Keratinocyte (primary cell): ENCODE data around the gene PSG11. TPM values are rescaled to one million over a fixed set of nuclear protein-coding genes. Genes with fewer than 3 reads are reported as not detected.

ENCODE experiments used
- DNase-seq: peaks from one replicate; pipeline ENCODE4 v3.0.0-alpha.2; 2011; ENCODE audit warnings: low read depth, missing footprints, low spot score
- FAIRE-seq: peaks from 2 replicates; lab custom pipeline; 2011; peaks lifted over from hg19 to GRCh38; lab: Jason Lieb, UNC
- H2AFZ ChIP-seq: 2 replicates; pipeline ENCODE4 v1.6.0; 2012; ENCODE audit warnings: low read length, control low read depth, inconsistent platforms; ENCODE audit not compliant: control insufficient read depth
- H3K27ac ChIP-seq: 2 replicates; pipeline ENCODE4 v1.5.1; 2011; ENCODE audit warnings: low read length; ENCODE audit not compliant: control insufficient read depth, insufficient read depth
- H3K27me3 ChIP-seq: 3 replicates; pipeline ENCODE4 v1.6.0; 2011; ENCODE audit warnings: low read length; ENCODE audit not compliant: control insufficient read depth, insufficient read depth; ENCODE audit errors: extremely low read depth
- H3K36me3 ChIP-seq, 2 experiments: 2 replicates in 1 of 2; 3 replicates in 1 of 2; pipeline ENCODE4 v1.5.1; 2011; ENCODE audit warnings: low read length in 2 of 2, mild to moderate bottlenecking in 1 of 2; ENCODE audit not compliant: control insufficient read depth in 2 of 2, insufficient read depth in 2 of 2; ENCODE audit errors: extremely low read depth in 1 of 2
- H3K4me1 ChIP-seq: 3 replicates; pipeline ENCODE4 v1.5.1; 2011; ENCODE audit warnings: low read length; ENCODE audit not compliant: control insufficient read depth, insufficient read depth; ENCODE audit errors: extremely low read depth
- H3K4me2 ChIP-seq: 3 replicates; pipeline ENCODE4 v1.6.0; 2011; ENCODE audit warnings: low read depth, low read length; ENCODE audit not compliant: control insufficient read depth, insufficient read depth; ENCODE audit errors: extremely low read depth
- H3K4me3 ChIP-seq, 3 experiments: fragments of 200-600 bp in 1 of 3; sonication (generic) in 1 of 3; 2 replicates in 2 of 3; 3 replicates in 1 of 3; pipeline ENCODE4 v1.5.1; 2011 to 2016; ENCODE audit warnings: low read length in 3 of 3, mild to moderate bottlenecking in 3 of 3, control low read depth in 2 of 3, inconsistent platforms in 1 of 3, low read depth in 1 of 3, mixed read lengths in 1 of 3, mixed run types in 1 of 3, moderate library complexity in 1 of 3; ENCODE audit not compliant: control insufficient read depth in 2 of 3, insufficient read depth in 2 of 3; ENCODE audit errors: extremely low read depth in 1 of 3
- H3K79me2 ChIP-seq: 2 replicates; pipeline ENCODE4 v1.6.0; 2012; ENCODE audit warnings: low read length; ENCODE audit not compliant: control insufficient read depth, insufficient read depth
- H3K9ac ChIP-seq: 3 replicates; pipeline ENCODE4 v1.6.0; 2011; ENCODE audit warnings: low read length; ENCODE audit not compliant: control insufficient read depth, insufficient read depth; ENCODE audit errors: extremely low read depth
- H3K9me1 ChIP-seq: 3 replicates; pipeline ENCODE4 v1.6.0; 2011; ENCODE audit warnings: low read length; ENCODE audit not compliant: control insufficient read depth, insufficient read depth; ENCODE audit errors: extremely low read depth
- H3K9me3 ChIP-seq: 2 replicates; pipeline ENCODE4 v1.5.1; 2012; ENCODE audit warnings: low read depth, low read length; ENCODE audit not compliant: control insufficient read depth
- H4K20me1 ChIP-seq: 3 replicates; pipeline ENCODE4 v1.6.0; 2011; ENCODE audit warnings: low read length; ENCODE audit not compliant: control insufficient read depth, insufficient read depth; ENCODE audit errors: extremely low read depth
- EZH2 ChIP-seq: IDR thresholded peaks from one replicate; pipeline ENCODE4 v1.6.1; 2012; ENCODE audit warnings: inconsistent platforms, mild to moderate bottlenecking, low read length, moderate library complexity
- dilution Hi-C: fragments of 300-500 bp; cut with MboI; formaldehyde crosslinking; loops from one replicate; pipeline ENCODE4 v1.7.0; 2020; ENCODE audit warnings: low sequenced_read_pairs; ENCODE audit not compliant: extremely low pct_ligation_motif_present
- polyA plus RNA-seq, 5 experiments: library from polyadenylated mRNA; depleted of rRNA in 3 of 5; stranded (reverse) in 3 of 5; stranded (forward) in 1 of 5; unstranded in 1 of 5; fragments of >200 nt; gene quantifications; 1 replicate in 1 of 5; 2 replicates in 3 of 5; 3 replicates in 1 of 5; pipeline versions ENCODE4 v1.2.1 to v1.2.3, GENCODE V29; 2011 to 2012; ENCODE audit warnings: missing spikeins in 2 of 5, low read depth in 1 of 5, low replicate concordance in 1 of 5
- TF ChIP-seq, protein P1 (sequence below), 3 experiments: IDR thresholded peaks in 1 of 3; conservative IDR thresholded peaks in 1 of 3; optimal IDR thresholded peaks in 1 of 3; 2 replicates in 2 of 3; 3 replicates in 1 of 3; pipeline versions ENCODE3 to v1.5.1; 2011; ENCODE audit warnings: low read length in 3 of 3, mild to moderate bottlenecking in 3 of 3, moderate library complexity in 2 of 3, control low read depth in 1 of 3, inconsistent platforms in 1 of 3; ENCODE audit not compliant: insufficient read depth in 2 of 3; ENCODE audit errors: extremely low read depth in 1 of 3

The PSG11 gene
- polyA plus RNA-seq, 1 donor (not counting 4 experiments of a cell fraction or from before 2014, with no cell fraction given), result 0.03 TPM

DNA sequence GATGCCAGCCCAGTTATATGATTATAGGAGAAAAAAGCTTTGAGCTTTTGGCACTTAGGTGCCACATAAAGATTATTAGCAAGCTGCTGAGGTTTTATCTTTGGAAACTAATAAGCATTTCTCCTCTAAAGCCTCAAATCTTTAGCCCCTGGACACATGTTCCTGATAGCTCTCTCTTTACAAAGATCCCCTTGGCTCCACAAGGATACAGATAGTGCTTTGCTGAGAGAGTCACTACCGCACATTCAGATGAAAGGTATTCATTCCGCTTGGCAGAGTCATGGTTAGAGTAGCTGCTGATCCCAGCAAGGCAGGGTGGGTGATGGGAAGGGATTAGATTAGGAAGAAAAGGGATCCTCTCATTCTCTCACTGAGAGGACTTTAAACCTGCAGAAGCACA lies 61.1 kb downstream of the PSG11 start:
- Histone ChIP-seq H3K4me1 (peaks cover 8% of the 10 kb centered on the region), H3K9me3 (no peaks in the 10 kb centered on the region), H3K79me2 (no peaks in the 10 kb centered on the region), H3K36me3 (no peaks in the 10 kb centered on the region), H2AFZ (no peak overlapping the region), H3K27me3 (no peaks in the 10 kb centered on the region), H3K4me2 (peak overlapping the region; percentile 8), H3K27ac (peak overlapping the region; percentile 37), H3K9me1 (no peaks in the 10 kb centered on the region), H4K20me1 (no peaks in the 10 kb centered on the region), H3K9ac (no peak overlapping the region), H3K4me3 (no peak overlapping the region)
- DNase-seq (no peak), FAIRE-seq (peak; percentile 90)
- TF ChIP-seq, protein P1, sequence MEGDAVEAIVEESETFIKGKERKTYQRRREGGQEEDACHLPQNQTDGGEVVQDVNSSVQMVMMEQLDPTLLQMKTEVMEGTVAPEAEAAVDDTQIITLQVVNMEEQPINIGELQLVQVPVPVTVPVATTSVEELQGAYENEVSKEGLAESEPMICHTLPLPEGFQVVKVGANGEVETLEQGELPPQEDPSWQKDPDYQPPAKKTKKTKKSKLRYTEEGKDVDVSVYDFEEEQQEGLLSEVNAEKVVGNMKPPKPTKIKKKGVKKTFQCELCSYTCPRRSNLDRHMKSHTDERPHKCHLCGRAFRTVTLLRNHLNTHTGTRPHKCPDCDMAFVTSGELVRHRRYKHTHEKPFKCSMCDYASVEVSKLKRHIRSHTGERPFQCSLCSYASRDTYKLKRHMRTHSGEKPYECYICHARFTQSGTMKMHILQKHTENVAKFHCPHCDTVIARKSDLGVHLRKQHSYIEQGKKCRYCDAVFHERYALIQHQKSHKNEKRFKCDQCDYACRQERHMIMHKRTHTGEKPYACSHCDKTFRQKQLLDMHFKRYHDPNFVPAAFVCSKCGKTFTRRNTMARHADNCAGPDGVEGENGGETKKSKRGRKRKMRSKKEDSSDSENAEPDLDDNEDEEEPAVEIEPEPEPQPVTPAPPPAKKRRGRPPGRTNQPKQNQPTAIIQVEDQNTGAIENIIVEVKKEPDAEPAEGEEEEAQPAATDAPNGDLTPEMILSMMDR (optimal IDR thresholded peaks at IDR 0.05 in 1 of 3, IDR thresholded peaks at IDR 0.05 in 1 of 3, conservative IDR thresholded peaks at IDR 0.05 in 1 of 3; ENCODE audit: extremely low read depth in 1 of 3, insufficient read depth in 2 of 3, low read length in 3 of 3), result no peak
- TF ChIP-seq EZH2, result no peak
- dilution Hi-C loops, result no loop called here

DNA sequence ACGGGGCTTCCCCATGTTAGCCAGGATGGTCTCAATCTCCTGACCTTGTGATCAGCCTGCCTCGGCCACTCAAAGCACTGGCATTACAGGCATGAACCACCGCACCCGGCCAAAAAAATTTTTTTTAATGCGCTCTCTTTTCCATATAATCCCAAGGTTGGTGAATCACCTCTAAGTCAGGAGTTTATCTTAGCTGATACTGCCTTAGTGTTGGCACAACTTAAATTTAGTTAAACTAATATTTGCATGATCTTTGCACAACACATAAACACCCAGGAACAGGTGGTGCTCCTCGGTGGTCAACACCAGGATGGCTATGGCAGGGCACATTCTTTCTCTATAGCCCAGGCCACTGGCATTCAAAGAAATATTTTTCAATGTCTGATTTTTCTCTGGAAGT lies 65.2 kb downstream of the PSG11 start:
- no peaks in the 10 kb centered on the region for H3K79me2 ChIP-seq

More for the DNA sequence above, 65.2 kb downstream of the PSG11 start:
- Histone ChIP-seq H3K36me3 (no peaks in the 10 kb centered on the region), H3K27me3 (no peaks in the 10 kb centered on the region), H3K4me2 (no peak overlapping the region), H3K9me1 (no peaks in the 10 kb centered on the region), H3K9me3 (no peaks in the 10 kb centered on the region), H3K27ac (no peak overlapping the region), H3K9ac (no peak overlapping the region), H3K4me3 (no peak overlapping the region), H2AFZ (no peak overlapping the region), H4K20me1 (no peaks in the 10 kb centered on the region), H3K4me1 (peaks cover 8% of the 10 kb centered on the region)
- no peak for DNase-seq
- dilution Hi-C loops, result no loop called here
- no peak for TF ChIP-seq EZH2
- no peak for FAIRE-seq

Other genes starting within 250 kb of the PSG11 start
- gene PSG1, start 146.8 kb downstream of the PSG11 start, polyA plus RNA-seq, result 0.24 to 0.28 TPM (median 0.27 TPM) in 3 replicates
- gene PSG6, start 108.6 kb downstream of the PSG11 start, polyA plus RNA-seq, result 0.40 to 0.82 TPM (median 0.45 TPM) in 3 replicates
- 0.04 TPM in 1 of 3 replicates, not detected in the others for gene PSG7, start 89.3 kb downstream of the PSG11 start, polyA plus RNA-seq
- 0.09 to 0.17 TPM (median 0.14 TPM) in 3 replicates for gene PSG2, start 56.2 kb upstream of the PSG11 start, polyA plus RNA-seq
- gene PSG5, start 160.1 kb upstream of the PSG11 start, polyA plus RNA-seq, result 5.2 to 10.2 TPM (median 7.8 TPM) in 3 replicates
- gene PSG4, start 179.2 kb upstream of the PSG11 start, polyA plus RNA-seq, result 0.10 to 0.27 TPM (median 0.15 TPM) in 3 replicates
- gene PSG9, start 243.1 kb upstream of the PSG11 start, polyA plus RNA-seq, result 0.10 to 0.22 TPM (median 0.14 TPM) in 3 replicates